HEK293 (cell line): ENCODE results near the gene SCGB3A2.

Experiments
- CTCF ChIA-PET: fragments of 350-600 bp; formaldehyde crosslinking; extraction: SDS; loops from one replicate; lab custom pipeline; 2021; ENCODE audit warnings: antibody characterized with exemption; lab: Yijun Ruan, JAX
- POLR2A ChIA-PET: fragments of 300-600 bp; formaldehyde crosslinking; extraction: SDS; loops from one replicate; lab custom pipeline; 2020; ENCODE audit warnings: antibody characterized with exemption, inconsistent platforms; lab: Yijun Ruan, JAX
- H3K27ac ChIP-seq: fragments of 200-500 bp; sonication (Bioruptor generic); 2 replicates; pipeline ENCODE4 v1.5.1; 2014; ENCODE audit warnings: low read depth, low read length, control low read depth, inconsistent platforms; ENCODE audit errors: extremely low read depth
- H3K36me3 ChIP-seq, 2 experiments: fragments of 200-500 bp in 1 of 2; sonication (Bioruptor generic) in 1 of 2; 1 replicate in 1 of 2; 2 replicates in 1 of 2; pipeline ENCODE4 v1.5.1; 2014 to 2017; ENCODE audit warnings: inconsistent platforms in 2 of 2, low read length in 2 of 2; ENCODE audit not compliant: control insufficient read depth in 2 of 2, insufficient read depth in 1 of 2
- H3K4me1 ChIP-seq: fragments of 200-500 bp; sonication (Bioruptor generic); 2 replicates; pipeline ENCODE4 v1.5.1; 2014; ENCODE audit warnings: mild to moderate bottlenecking, low read length, inconsistent platforms; ENCODE audit not compliant: control insufficient read depth, insufficient read depth
- H3K4me3 ChIP-seq: 2 replicates; pipeline ENCODE4 v1.5.1; 2011; ENCODE audit warnings: low read depth, mild to moderate bottlenecking, control low read depth, low read length, moderate library complexity
- H3K9me3 ChIP-seq: fragments of 200-500 bp; sonication (Bioruptor generic); 2 replicates; pipeline ENCODE4 v1.5.1; 2014; ENCODE audit warnings: low read depth, low read length, inconsistent platforms; ENCODE audit not compliant: control insufficient read depth, insufficient read depth
- CTCF ChIP-seq: fragments of 450-650 bp; formaldehyde crosslinking; IDR thresholded peaks from 2 replicates; pipeline ENCODE4 v1.5.1; 2016; ENCODE audit warnings: missing biosample characterization, missing genetic modification characterization
- IKZF3 ChIP-seq: fragments of 450-650 bp; IDR thresholded peaks from 2 replicates; pipeline ENCODE4 v1.5.0; 2018; ENCODE audit warnings: missing biosample characterization, mild to moderate bottlenecking, missing genetic modification characterization, moderate library complexity
- KLF1 ChIP-seq: fragments of 450-650 bp; formaldehyde crosslinking; IDR thresholded peaks from 2 replicates; pipeline ENCODE4 v1.5.1; 2016; ENCODE audit warnings: missing biosample characterization, missing genetic modification characterization
- KLF8 ChIP-seq: fragments of 450-650 bp; formaldehyde crosslinking; IDR thresholded peaks from 2 replicates; pipeline ENCODE4 v1.5.1; 2016; ENCODE audit warnings: missing biosample characterization, missing genetic modification characterization
- MEIS1 ChIP-seq: sonication (generic); formaldehyde crosslinking; IDR thresholded peaks from 2 replicates; pipeline ENCODE4 v1.8.1; 2022; ENCODE audit warnings: missing genetic modification reagents, mild to moderate bottlenecking, borderline replicate concordance
- SCRT1 ChIP-seq: fragments of 450-650 bp; formaldehyde crosslinking; IDR thresholded peaks from 2 replicates; pipeline ENCODE4 v1.5.1; 2016; ENCODE audit warnings: missing biosample characterization, missing genetic modification characterization, borderline replicate concordance
- TRIM28 ChIP-seq: IDR thresholded peaks from 2 replicates; pipeline ENCODE4 v1.6.1; 2011; ENCODE audit warnings: low read length, control low read depth, borderline replicate concordance
- ZBTB44 ChIP-seq: fragments of 450-650 bp; IDR thresholded peaks from 2 replicates; pipeline ENCODE4 v1.5.1; 2018; ENCODE audit warnings: missing biosample characterization, mild to moderate bottlenecking, missing genetic modification characterization
- ZIC2 ChIP-seq: fragments of 450-650 bp; formaldehyde crosslinking; IDR thresholded peaks from 2 replicates; pipeline ENCODE4 v1.5.1; 2016; ENCODE audit warnings: missing biosample characterization, missing genetic modification characterization
- ZNF112 ChIP-seq: fragments of 450-650 bp; formaldehyde crosslinking; IDR thresholded peaks from 2 replicates; pipeline ENCODE4 v1.5.0; 2017; ENCODE audit warnings: missing biosample characterization, missing genetic modification characterization
- ZNF341 ChIP-seq: fragments of 450-650 bp; formaldehyde crosslinking; IDR thresholded peaks from 2 replicates; pipeline ENCODE4; 2016; ENCODE audit warnings: low read depth, missing biosample characterization, missing genetic modification characterization
- ZNF37A ChIP-seq: fragments of 450-650 bp; IDR thresholded peaks from 2 replicates; pipeline ENCODE4 v1.5.1; 2018; ENCODE audit warnings: missing biosample characterization, missing genetic modification characterization
- ZNF394 ChIP-seq: fragments of 450-650 bp; formaldehyde crosslinking; IDR thresholded peaks from 2 replicates; pipeline ENCODE4 v1.5.1; 2016; ENCODE audit warnings: missing biosample characterization, missing genetic modification characterization, mild to moderate bottlenecking, moderate library complexity, borderline replicate concordance
- ZNF416 ChIP-seq: fragments of 450-650 bp; formaldehyde crosslinking; IDR thresholded peaks from 2 replicates; pipeline ENCODE4 v1.5.1; 2016; ENCODE audit warnings: missing biosample characterization, missing genetic modification characterization
- ZNF423 ChIP-seq: fragments of 450-650 bp; formaldehyde crosslinking; IDR thresholded peaks from 2 replicates; pipeline ENCODE4 v1.5.1; 2016; ENCODE audit warnings: missing biosample characterization, missing genetic modification characterization
- ZNF561 ChIP-seq: fragments of 450-650 bp; IDR thresholded peaks from 2 replicates; pipeline ENCODE4 v1.5.1; 2018; ENCODE audit warnings: missing biosample characterization, missing genetic modification characterization, borderline replicate concordance
- ZNF571 ChIP-seq: fragments of 450-650 bp; formaldehyde crosslinking; IDR thresholded peaks from 2 replicates; pipeline ENCODE4 v1.5.0; 2017; ENCODE audit warnings: missing biosample characterization, missing genetic modification characterization
- TF ChIP-seq, protein P1 (sequence below): fragments of 450-650 bp; formaldehyde crosslinking; IDR thresholded peaks from 2 replicates; pipeline ENCODE4 v1.5.1; 2016; ENCODE audit warnings: missing biosample characterization, missing genetic modification characterization
- TF ChIP-seq, protein P2 (sequence below): fragments of 450-650 bp; formaldehyde crosslinking; IDR thresholded peaks from 2 replicates; pipeline ENCODE4 v1.5.1; 2016; ENCODE audit warnings: missing biosample characterization, missing genetic modification characterization
- TF ChIP-seq, protein P3 (sequence below): fragments of 450-650 bp; formaldehyde crosslinking; IDR thresholded peaks from 2 replicates; pipeline ENCODE4 v1.5.1; 2016; ENCODE audit warnings: missing biosample characterization, missing genetic modification characterization
- TF ChIP-seq, protein P4 (sequence below): fragments of 450-650 bp; formaldehyde crosslinking; IDR thresholded peaks from 2 replicates; pipeline ENCODE4 v1.5.1; 2016; ENCODE audit warnings: missing biosample characterization, missing genetic modification characterization, borderline replicate concordance

SCGB3A2 gene

DNA sequence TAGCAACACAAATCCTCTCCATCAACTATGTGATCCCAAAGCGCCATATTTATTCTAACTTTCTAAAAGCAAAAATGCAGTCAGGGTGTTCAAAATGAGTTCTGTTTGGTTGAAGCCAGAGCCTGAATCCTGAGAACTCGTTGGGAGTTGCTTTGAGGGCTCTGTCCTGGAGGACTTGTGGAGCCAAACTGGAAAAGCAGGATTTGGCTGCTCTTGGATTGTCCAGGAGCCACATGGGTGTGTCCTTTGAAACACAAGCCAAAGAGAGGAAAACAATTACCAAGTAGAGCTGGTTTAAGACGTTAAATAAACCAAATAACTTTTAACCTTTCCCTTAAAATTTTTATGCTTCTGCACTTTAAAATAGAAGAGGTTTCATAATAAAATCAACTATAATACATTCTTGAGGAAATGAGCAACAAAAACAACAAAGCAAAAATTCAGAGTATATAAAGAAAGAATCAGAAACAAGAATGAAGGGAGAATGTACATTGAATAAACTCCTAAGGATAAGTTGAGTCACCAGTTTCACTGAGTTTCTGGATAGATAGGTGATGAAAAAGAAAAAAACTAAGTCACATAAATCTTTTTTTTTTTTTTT lies 14.3 kb downstream of the SCGB3A2 start:
- no peak overlapping the region for H3K4me3 ChIP-seq
- no peak for TF ChIP-seq ZNF394
- no peak for TF ChIP-seq KLF8 (tag by site-specific recombination)
- no peak for TF ChIP-seq ZIC2 (tag by site-specific recombination)
- TF ChIP-seq IKZF3 (tag by site-specific recombination), result no peak
- TF ChIP-seq ZNF112 (tag by site-specific recombination), result no peak
- no peak overlapping the region for H3K27ac ChIP-seq
- ChIA-PET CTCF (interaction anchor here (0.6 to 6.6 kb wide), 2 partner anchors 34 to 838 kb away, joined by 4 to 46 read pairs; no protein-coding TSS in a partner anchor), POLR2A (no interaction called here)
- H3K4me1 ChIP-seq, result no peaks in the 10 kb centered on the region
- H3K9me3 ChIP-seq, result no peaks in the 10 kb centered on the region
- H3K36me3 ChIP-seq, result no peaks in the 10 kb centered on the region

DNA sequence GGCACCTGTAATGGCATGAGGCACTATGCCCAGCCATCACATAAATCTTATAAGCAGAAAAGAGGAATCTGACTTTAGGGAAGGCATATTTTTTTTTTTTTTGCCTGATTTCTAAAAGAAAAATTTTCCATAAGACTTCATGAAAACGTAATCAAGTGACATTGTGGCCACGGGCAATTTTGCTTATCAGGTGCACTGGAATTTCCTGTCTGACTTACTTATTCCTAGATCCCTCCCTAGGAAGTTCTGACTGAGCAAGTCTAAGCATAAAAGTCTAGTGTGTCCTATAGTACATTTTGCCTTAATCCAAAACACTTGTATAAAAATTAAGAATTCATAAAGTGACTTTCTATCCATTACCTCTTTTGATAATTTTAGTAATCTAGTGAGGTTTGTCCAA lies 15.3 kb downstream of the SCGB3A2 start:
- CTCF ChIA-PET, result interaction anchor here (0.6 to 0.7 kb wide), 2 partner anchors 56 to 837 kb away, joined by 4 to 6 read pairs; no protein-coding TSS in a partner anchor
- H3K4me1 ChIP-seq, result no peaks in the 10 kb centered on the region
- no peaks in the 10 kb centered on the region for H3K36me3 ChIP-seq
- no peak overlapping the region for H3K27ac ChIP-seq
- TF ChIP-seq ZBTB44 (no peak), ZNF37A (tag by site-specific recombination) (no peak), ZNF571 (no peak), ZNF416 (tag by site-specific recombination) (no peak), ZNF561 (tag by site-specific recombination) (no peak), ZNF423 (no peak), TRIM28 (no peak), ZNF341 (tag by site-specific recombination) (no peak), KLF1 (tag by site-specific recombination) (no peak), ZNF112 (tag by site-specific recombination) (no peak), MEIS1 (CRISPR knock-in tag) (no peak), IKZF3 (tag by site-specific recombination) (no peak), CTCF (tag by site-specific recombination) (no peak), SCRT1 (no peak)
- TF ChIP-seq, protein P1, sequence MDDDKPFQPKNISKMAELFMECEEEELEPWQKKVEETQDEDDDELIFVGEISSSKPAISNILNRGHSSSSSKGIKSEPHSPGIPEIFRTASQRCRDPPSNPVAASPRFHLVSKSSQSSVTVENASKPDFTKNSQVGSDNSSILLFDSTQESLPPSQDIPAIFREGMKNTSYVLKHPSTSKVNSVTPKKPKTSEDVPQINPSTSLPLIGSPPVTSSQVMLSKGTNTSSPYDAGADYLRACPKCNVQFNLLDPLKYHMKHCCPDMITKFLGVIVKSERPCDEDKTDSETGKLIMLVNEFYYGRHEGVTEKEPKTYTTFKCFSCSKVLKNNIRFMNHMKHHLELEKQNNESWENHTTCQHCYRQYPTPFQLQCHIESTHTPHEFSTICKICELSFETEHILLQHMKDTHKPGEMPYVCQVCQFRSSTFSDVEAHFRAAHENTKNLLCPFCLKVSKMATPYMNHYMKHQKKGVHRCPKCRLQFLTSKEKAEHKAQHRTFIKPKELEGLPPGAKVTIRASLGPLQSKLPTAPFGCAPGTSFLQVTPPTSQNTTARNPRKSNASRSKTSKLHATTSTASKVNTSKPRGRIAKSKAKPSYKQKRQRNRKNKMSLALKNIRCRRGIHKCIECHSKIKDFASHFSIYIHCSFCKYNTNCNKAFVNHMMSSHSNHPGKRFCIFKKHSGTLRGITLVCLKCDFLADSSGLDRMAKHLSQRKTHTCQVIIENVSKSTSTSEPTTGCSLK (tag by site-specific recombination), result no peak
- TF ChIP-seq, protein P2, sequence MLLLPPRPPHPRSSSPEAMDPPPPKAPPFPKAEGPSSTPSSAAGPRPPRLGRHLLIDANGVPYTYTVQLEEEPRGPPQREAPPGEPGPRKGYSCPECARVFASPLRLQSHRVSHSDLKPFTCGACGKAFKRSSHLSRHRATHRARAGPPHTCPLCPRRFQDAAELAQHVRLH (tag by site-specific recombination), result no peak
- TF ChIP-seq, protein P3, sequence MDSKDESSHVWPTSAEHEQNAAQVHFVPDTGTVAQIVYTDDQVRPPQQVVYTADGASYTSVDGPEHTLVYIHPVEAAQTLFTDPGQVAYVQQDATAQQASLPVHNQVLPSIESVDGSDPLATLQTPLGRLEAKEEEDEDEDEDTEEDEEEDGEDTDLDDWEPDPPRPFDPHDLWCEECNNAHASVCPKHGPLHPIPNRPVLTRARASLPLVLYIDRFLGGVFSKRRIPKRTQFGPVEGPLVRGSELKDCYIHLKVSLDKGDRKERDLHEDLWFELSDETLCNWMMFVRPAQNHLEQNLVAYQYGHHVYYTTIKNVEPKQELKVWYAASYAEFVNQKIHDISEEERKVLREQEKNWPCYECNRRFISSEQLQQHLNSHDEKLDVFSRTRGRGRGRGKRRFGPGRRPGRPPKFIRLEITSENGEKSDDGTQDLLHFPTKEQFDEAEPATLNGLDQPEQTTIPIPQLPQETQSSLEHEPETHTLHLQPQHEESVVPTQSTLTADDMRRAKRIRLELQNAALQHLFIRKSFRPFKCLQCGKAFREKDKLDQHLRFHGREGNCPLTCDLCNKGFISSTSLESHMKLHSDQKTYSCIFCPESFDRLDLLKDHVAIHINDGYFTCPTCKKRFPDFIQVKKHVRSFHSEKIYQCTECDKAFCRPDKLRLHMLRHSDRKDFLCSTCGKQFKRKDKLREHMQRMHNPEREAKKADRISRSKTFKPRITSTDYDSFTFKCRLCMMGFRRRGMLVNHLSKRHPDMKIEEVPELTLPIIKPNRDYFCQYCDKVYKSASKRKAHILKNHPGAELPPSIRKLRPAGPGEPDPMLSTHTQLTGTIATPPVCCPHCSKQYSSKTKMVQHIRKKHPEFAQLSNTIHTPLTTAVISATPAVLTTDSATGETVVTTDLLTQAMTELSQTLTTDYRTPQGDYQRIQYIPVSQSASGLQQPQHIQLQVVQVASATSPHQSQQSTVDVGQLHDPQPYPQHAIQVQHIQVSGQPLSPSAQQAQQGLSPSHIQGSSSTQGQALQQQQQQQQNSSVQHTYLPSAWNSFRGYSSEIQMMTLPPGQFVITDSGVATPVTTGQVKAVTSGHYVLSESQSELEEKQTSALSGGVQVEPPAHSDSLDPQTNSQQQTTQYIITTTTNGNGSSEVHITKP, result no peak
- TF ChIP-seq, protein P4, sequence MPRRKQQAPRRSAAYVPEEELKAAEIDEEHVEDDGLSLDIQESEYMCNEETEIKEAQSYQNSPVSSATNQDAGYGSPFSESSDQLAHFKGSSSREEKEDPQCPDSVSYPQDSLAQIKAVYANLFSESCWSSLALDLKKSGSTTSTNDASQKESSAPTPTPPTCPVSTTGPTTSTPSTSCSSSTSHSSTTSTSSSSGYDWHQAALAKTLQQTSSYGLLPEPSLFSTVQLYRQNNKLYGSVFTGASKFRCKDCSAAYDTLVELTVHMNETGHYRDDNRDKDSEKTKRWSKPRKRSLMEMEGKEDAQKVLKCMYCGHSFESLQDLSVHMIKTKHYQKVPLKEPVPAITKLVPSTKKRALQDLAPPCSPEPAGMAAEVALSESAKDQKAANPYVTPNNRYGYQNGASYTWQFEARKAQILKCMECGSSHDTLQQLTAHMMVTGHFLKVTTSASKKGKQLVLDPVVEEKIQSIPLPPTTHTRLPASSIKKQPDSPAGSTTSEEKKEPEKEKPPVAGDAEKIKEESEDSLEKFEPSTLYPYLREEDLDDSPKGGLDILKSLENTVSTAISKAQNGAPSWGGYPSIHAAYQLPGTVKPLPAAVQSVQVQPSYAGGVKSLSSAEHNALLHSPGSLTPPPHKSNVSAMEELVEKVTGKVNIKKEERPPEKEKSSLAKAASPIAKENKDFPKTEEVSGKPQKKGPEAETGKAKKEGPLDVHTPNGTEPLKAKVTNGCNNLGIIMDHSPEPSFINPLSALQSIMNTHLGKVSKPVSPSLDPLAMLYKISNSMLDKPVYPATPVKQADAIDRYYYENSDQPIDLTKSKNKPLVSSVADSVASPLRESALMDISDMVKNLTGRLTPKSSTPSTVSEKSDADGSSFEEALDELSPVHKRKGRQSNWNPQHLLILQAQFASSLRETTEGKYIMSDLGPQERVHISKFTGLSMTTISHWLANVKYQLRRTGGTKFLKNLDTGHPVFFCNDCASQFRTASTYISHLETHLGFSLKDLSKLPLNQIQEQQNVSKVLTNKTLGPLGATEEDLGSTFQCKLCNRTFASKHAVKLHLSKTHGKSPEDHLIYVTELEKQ (tag by site-specific recombination), result no peak
- TF ChIP-seq, all 188 proteins: peak for 0
- Histone ChIP-seq H3K9me3 (no peaks in the 10 kb centered on the region), H3K4me3 (no peak overlapping the region)
- POLR2A ChIA-PET, result no interaction called here
